Medulla oblongata (tissue), 1 donor: Measurements from ENCODE around the gene MICALL1.
"Not testable (repeated sequence)": the region's sequence is repeated elsewhere in the genome, so short reads cannot be mapped to it uniquely, and the experiment has no call there.

ENCODE experiments used
- DNase-seq: peaks from one replicate; pipeline ENCODE4 v3.0.0-alpha.2; 2015; ENCODE audit errors: extremely low spot score

Gene MICALL1

GRCh38 chr22:37959231-37959825 is 53.2 kb downstream of the MICALL1 start:
- no peak for DNase-seq

DNA sequence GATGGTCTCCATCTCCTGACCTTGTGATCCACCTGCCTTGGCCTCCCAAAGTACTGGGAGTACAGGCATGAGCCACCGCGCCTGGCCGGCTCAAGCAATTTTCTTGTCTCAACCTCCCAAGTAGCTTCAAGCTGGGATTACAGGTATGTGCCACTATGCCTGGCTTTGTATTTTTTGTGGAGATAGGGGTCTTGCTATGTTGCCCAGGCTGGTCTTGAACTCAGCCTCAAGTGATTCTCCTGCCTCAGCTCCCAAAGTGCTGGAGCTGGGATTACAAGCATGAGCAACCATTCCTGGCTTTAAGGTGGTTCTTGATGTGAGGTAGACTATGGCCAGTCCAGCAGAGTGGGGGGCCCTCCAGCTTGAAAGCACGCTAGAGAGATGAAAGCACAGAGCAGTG is 55.0 kb downstream of the MICALL1 start:
- DNase-seq: no peak

GRCh38 chr22:37965940-37966664 is 60.0 kb downstream of the MICALL1 start:
- DNase-seq: no peak

GRCh38 chr22:37967147-37967546 is 61.0 kb downstream of the MICALL1 start:
- no peak for DNase-seq

DNA sequence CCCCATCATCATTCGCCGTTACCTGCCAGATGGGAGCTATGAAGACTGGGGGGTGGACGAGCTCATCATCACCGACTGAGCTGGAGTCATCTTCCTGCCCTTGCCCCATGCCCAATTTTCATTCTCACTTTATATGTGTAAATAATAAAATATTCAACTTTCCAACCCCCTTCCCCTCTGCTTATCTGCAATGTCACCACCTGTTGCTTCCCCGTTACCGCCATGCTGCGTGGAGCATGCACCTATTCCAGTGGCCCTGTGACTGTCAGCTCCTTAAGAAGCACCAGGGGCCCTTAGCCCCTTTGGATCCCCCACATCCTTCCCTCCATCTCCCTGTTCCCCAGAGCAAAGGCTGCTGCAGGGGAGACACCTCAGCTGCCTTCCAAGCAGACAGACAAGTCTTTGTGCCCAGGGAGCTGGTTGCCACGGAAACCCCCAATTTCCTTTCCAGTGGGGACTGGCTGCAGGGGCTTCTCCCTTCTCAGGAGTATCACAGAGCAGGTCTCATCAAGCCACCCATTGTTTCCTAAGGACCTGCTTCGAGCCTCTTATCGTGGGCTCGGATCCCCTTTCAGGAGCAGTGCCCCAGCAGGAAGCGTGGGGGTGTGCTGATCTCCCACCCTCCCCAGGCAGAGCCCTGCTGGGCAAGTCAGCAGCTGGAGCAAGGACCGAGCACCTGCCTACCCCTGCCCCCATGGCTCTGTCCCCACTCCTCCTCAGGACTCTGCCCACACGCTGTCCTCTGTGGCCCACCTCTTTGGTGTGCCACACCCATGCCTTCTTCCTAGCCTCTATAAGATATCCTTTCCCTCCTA is 61.7 kb downstream of the MICALL1 start:
- DNase-seq: no peak

- peak; percentile 84 for DNase-seq
These were observed 62.6 kb downstream of the MICALL1 start for GRCh38 chr22:37968452-37969251.

GRCh38 chr22:37970864-37971263 is 64.8 kb downstream of the MICALL1 start:
- peak; percentile 4 for DNase-seq

GRCh38 chr22:37971475-37972434 is 65.7 kb downstream of the MICALL1 start:
- DNase-seq: peak; percentile 37

DNA sequence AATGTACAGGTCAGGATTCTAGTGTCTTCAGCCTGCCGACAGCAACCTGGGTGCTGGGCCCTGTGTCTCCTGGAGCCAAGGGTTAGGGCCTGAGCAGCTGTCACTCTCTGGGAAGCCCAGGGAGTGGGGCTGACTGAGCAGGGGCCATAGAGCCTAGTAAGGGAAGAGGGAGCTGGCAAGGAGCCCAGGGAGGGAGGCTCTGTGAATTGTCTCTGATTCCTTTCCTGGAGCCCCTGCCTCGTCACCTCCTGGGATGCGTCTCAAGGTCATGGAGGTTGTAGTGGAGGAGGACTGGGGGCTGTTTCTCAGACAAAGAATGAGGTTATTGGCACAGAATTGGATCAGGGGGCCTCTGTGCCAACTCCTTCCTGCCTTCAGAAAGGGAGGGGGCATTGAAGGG is 66.4 kb downstream of the MICALL1 start:
- DNase-seq: peak; percentile 40

DNA sequence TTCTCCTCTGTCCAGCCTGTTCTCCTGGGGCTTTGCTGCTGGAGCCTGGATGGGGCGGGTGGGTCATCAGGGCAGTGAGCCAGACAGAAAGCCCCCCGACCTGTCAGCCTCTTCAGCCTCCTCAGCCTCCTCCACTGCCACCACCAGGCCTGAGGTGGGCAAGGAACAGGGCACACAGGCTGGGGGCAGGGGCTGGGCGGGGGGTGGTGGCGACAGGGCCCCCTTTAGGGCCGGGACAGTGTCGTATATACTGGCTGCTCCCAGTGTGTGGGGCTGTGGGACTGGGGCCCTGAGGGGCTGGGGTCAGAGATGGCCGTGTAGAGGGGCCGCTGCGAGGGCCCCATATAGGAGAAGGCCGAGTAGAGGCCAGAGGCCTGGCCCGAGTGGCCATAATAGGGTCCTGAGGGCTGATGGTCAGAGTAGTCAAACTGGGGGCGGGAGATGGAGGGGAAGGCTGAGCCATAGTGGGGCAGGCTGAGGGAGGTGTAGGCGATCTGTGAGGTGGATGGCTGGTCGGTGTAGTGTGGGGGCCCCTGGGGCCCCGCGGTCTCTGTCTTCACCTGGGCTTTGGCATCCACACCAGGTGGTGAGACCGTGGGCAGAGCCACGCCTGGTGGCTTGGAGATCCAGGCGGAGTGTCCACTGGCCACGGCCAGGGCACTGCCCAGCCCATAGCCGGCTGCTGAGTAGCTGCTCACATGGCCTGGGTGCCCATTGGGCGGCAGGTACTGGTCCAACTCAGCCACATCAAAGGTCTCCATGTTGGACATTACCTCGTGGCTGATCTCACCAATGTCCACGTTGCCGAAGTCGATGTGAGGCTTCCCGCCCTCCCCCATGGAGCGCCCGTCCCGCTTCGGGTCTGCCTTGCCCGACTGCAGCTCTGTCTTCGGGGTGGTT is 67.4 kb downstream of the MICALL1 start:
- DNase-seq: peak; percentile 2

DNA sequence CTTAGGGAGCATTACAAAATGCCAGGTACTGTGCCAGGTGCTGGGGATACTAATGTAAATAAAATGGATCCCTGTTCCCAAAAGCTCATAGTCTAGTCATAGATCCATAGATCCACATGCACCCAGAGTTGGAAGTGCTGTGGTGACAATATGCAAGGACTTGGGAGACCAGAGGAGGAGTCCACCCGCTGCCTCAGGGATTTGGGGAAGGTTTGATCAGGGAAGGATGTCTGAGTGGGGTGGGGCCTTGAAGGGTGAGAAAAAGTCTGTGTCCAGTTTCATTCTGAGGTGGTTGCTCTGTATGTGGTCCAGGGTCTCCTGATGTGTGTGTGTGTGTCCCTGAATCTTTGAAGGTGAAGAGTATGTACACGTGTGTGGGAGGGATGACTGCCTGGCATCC is 69.1 kb downstream of the MICALL1 start:
- DNase-seq: peak; percentile 4

DNA sequence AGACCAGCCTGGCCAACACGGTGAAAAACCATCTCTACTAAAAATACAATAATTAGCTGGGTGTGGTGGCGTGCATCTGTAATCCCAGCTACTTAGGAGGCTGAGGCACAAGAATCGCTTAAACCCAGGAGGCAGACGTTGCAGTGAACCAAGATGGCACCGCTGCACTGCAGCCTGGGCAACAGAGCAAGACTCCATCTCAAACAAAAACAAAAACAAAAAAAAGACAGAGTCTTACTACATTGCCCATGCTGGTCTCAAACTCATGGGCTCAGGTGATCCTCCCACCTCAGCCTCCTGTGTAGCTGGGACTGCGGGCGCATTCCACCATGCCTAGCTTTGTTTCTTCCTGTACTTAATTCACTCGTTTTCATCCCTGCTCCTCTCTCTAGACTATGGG is 69.9 kb downstream of the MICALL1 start:
- not testable (repeated sequence) for DNase-seq

DNA sequence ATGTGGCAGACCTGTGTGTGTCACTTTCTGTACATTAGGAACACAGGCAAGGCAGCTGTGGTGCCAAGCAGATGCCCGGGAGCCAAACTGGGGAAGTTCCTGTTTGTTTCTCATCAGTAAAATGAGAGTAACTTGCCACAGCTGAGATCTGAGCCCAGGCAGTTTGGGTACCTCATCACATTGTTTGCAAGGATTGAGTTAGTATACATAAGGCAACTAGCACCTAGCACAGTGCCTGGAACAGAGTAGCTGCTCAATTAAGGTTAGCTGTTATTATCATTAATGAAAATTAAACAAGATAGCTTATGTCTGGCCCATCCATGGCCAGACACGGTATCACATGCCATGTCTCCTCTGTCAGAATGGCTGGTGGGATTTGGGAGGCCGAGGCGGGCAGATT is 70.5 kb downstream of the MICALL1 start:
- no peak for DNase-seq

DNA sequence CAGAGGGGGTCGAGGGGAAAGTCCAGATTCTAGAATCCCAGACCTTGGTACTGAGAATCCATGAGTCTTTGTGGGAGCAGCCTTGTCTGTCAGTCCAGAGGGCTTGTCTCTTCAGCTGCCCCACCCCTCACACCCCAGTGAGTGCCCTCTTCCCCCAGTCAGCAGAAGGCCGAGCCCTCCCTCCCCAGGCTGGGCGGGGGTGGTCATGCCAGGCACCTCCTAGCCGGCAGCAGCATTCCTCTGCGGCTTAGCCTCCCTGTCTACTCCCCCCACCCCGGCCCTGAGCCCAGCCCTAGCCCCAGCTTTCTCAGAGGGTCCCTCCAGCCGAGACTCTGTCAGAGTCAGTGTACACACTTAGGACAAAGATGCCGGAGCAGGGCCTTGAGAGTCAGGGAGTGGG is 73.7 kb downstream of the MICALL1 start:
- peak; percentile 47 for DNase-seq

GRCh38 chr22:37981282-37982011 is 75.3 kb downstream of the MICALL1 start:
- peak; percentile 12 for DNase-seq

- peak; percentile 30 for DNase-seq
These were observed 76.2 kb downstream of the MICALL1 start for GRCh38 chr22:37982151-37982785.

DNA sequence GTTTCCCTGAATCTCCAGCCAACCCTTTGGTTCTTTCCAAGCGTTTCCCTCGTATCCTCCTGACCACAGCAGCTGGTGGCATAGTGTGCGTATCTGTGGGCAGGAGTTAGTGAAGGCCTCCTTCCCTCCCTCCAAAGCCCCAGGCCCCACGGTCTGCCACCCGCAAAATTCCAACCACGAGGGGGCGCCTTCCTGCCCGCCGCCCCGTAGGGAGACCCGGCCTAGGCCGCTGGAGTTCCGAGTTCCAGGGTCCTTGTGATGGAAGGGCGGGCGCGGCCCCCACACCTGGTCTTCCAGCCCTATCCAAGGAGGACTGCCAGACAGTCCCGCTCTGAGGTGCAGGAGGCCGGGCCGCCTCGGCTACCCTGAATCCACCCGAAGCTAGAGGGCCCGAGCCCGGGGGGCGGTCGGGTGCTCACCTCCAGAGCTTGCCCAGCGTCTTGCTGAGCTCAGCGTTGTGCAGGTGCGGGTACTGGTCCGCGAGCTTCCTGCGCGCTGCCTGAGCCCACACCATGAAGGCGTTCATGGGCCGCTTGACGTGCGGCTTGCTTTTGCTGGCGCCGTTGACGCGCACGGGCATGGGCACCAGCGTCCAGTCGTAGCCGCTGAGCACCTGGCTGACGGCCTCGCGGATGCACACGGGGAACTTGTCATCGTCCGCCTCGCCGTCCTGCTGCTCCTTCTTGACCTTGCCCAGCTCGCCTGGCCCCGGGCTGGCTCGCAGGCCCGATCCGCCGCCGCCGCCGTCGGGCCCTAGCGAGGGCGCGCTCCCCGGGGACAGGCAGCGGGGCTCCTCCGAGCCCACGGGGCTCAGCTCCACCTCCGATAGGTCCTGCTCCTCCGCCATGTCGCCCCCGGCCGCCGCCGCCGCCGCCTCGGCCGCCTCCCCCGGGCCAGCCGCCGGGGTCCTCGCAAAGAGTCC is 77.1 kb downstream of the MICALL1 start:
- DNase-seq: peak; percentile 25
